Measurements from ENCODE around the gene CENPB.

CENPB gene

GRCh38 chr20:3787324-3788014, 929 bp upstream of the CENPB start:
- DNase-seq, result no peak

- peak; percentile 55 for DNase-seq
Observed at GRCh38 chr20:3786126-3786484, 435 bp downstream of the CENPB start.

GRCh38 chr20:3785240-3786125, 1.1 kb downstream of the CENPB start:
- no peak for DNase-seq

GRCh38 chr20:3784863-3785239, 1.7 kb downstream of the CENPB start:
- DNase-seq, result no peak

GRCh38 chr20:3784216-3784853, 2.2 kb downstream of the CENPB start:
- no peak for DNase-seq

GRCh38 chr20:3783511-3784195, 2.9 kb downstream of the CENPB start:
- DNase-seq, result no peak

- no peak for DNase-seq
Observed at GRCh38 chr20:3783068-3783489, 3.5 kb downstream of the CENPB start.

- no peak for DNase-seq
Observed at GRCh38 chr20:3782597-3782996, 3.9 kb downstream of the CENPB start.

- peak; percentile 93 for DNase-seq
Observed at GRCh38 chr20:3781153-3781910, 5.2 kb downstream of the CENPB start, which contains the start of gene SPEF1. SPEF1 (minus strand) TSS chr20:3781448; CDS start chr20:3781287, 161 bp downstream.

- DNase-seq, result no peak
Observed at GRCh38 chr20:3778976-3779375, 7.6 kb downstream of the CENPB start.

- DNase-seq, result peak; percentile 48
Observed at GRCh38 chr20:3777716-3778629, 8.6 kb downstream of the CENPB start.

- no peak for DNase-seq
Observed at GRCh38 chr20:3777381-3777715, 9.2 kb downstream of the CENPB start.

GRCh38 chr20:3775457-3776108, 11.0 kb downstream of the CENPB start:
- DNase-seq, result no peak

- no peak for DNase-seq
Observed at GRCh38 chr20:3771552-3772058, 14.9 kb downstream of the CENPB start.

GRCh38 chr20:3768342-3769130, 18.0 kb downstream of the CENPB start:
- DNase-seq, result peak; percentile 80

- peak; percentile 97 for DNase-seq
Observed at GRCh38 chr20:3767427-3768341, 18.9 kb downstream of the CENPB start, which contains the start of gene ADISSP. ADISSP (minus strand) TSS chr20:3767753; CDS start chr20:3760100, 7,653 bp downstream.

GRCh38 chr20:3767110-3767426, 19.5 kb downstream of the CENPB start:
- DNase-seq, result peak; percentile 82

- no peak for DNase-seq
Observed at GRCh38 chr20:3766422-3767109, 20.0 kb downstream of the CENPB start.
